Measurements from ENCODE around the gene CCNA2.

DNA sequence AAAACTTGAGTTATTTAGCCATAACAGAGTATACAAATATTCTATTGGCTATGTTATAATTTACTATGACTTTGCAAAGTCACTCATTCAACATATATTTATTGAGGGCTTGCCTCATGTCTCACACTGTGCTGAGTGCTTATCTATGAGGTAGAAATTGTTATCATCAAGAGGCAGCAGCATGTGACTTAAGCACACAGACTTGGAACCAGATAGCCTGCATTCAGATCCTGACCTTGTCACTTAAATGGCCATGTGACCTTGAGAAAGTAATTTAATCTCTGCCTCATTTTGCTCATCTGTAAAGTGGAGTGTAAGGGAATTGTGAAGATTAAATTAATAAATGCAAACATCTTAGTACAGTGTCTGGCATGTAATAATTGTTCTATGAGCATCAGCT, 32.7 kb downstream of the CCNA2 start:
- TF ChIP-seq, protein P1, sequence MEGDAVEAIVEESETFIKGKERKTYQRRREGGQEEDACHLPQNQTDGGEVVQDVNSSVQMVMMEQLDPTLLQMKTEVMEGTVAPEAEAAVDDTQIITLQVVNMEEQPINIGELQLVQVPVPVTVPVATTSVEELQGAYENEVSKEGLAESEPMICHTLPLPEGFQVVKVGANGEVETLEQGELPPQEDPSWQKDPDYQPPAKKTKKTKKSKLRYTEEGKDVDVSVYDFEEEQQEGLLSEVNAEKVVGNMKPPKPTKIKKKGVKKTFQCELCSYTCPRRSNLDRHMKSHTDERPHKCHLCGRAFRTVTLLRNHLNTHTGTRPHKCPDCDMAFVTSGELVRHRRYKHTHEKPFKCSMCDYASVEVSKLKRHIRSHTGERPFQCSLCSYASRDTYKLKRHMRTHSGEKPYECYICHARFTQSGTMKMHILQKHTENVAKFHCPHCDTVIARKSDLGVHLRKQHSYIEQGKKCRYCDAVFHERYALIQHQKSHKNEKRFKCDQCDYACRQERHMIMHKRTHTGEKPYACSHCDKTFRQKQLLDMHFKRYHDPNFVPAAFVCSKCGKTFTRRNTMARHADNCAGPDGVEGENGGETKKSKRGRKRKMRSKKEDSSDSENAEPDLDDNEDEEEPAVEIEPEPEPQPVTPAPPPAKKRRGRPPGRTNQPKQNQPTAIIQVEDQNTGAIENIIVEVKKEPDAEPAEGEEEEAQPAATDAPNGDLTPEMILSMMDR (conservative IDR thresholded peaks at IDR 0.05; ENCODE audit: low read depth, low read length): no peak
- no peak for TF ChIP-seq EZH2 (IDR thresholded peaks at IDR 0.05; ENCODE audit: borderline replicate concordance, low read depth, low read length, poor library complexity, severe bottlenecking)

Measured in A673 (cell line).